Measurements from ENCODE around the gene LAMA3. TPM values are rescaled to one million over a fixed set of nuclear protein-coding genes. Genes with fewer than 3 reads are reported as not detected.

The LAMA3 gene
- total RNA-seq, 2 donors from 2014 or later = 30.1 to 34.2 TPM

- no peak for TF ChIP-seq CTCF (IDR thresholded peaks at IDR 0.05)
- no peak for DNase-seq (ENCODE audit: low spot score)
- no peaks in the 10 kb centered on the region for H3K9me3 ChIP-seq
- H3K27ac ChIP-seq = no peak overlapping the region
- H3K36me3 ChIP-seq = no peaks in the 10 kb centered on the region
- no peaks in the 10 kb centered on the region for H3K27me3 ChIP-seq (replicated peaks; ENCODE audit: insufficient read depth)
- no peak overlapping the region for H3K4me3 ChIP-seq
- no peaks in the 10 kb centered on the region for H3K4me1 ChIP-seq (ENCODE audit: control insufficient read depth in 1 of 2, low read depth in 2 of 2)
- ATAC-seq (ENCODE audit: insufficient number of reproducible peaks, low FRiP score, low read depth) = no peak
Measured at GRCh38 chr18:23933407-23933806, 244.2 kb downstream of the LAMA3 start.

GRCh38 chr18:23934252-23934651 lies 245.0 kb downstream of the LAMA3 start:
- Histone ChIP-seq H3K36me3 (no peaks in the 10 kb centered on the region), H3K27ac (no peak overlapping the region), H3K4me1 (ENCODE audit: control insufficient read depth in 1 of 2, low read depth in 2 of 2) (no peaks in the 10 kb centered on the region), H3K27me3 (replicated peaks; ENCODE audit: insufficient read depth) (no peaks in the 10 kb centered on the region), H3K4me3 (no peak overlapping the region), H3K9me3 (no peaks in the 10 kb centered on the region)
- ATAC-seq (ENCODE audit: insufficient number of reproducible peaks, low FRiP score, low read depth) (no peak), DNase-seq (ENCODE audit: low spot score) (no peak)
- TF ChIP-seq CTCF (IDR thresholded peaks at IDR 0.05) = no peak

DNA sequence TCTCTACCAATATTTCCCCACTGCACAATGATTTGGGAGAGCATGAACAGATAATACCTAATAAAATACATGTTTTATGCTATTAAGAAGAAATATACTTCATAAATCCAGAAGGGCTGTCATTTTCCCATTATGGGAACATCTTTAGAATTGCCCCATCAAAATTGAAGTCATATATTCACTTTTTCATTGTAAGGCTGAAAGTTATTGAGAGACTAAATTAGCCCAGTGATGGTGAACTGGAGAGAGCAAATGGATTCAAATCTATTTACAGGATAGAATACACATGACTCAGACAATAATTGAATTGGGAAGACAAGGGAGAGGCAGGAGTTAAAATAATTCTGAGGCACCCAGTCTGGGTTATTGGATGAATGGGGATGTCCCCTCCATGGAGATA lies 245.6 kb downstream of the LAMA3 start:
- no peaks in the 10 kb centered on the region for H3K4me1 ChIP-seq (ENCODE audit: control insufficient read depth in 1 of 2, low read depth in 2 of 2)
- H3K27ac ChIP-seq = no peak overlapping the region
- H3K4me3 ChIP-seq = no peak overlapping the region
- ATAC-seq (ENCODE audit: insufficient number of reproducible peaks, low FRiP score, low read depth) (no peak), DNase-seq (ENCODE audit: low spot score) (no peak)
- no peaks in the 10 kb centered on the region for H3K27me3 ChIP-seq (replicated peaks; ENCODE audit: insufficient read depth)
- no peaks in the 10 kb centered on the region for H3K36me3 ChIP-seq
- TF ChIP-seq CTCF (IDR thresholded peaks at IDR 0.05) = no peak
- H3K9me3 ChIP-seq = no peaks in the 10 kb centered on the region

GRCh38 chr18:23935804-23936203 lies 246.6 kb downstream of the LAMA3 start:
- no peak for ATAC-seq (ENCODE audit: insufficient number of reproducible peaks, low FRiP score, low read depth)

GRCh38 chr18:23936381-23936958 lies 247.2 kb downstream of the LAMA3 start:
- ATAC-seq (ENCODE audit: insufficient number of reproducible peaks, low FRiP score, low read depth) = no peak
- H3K36me3 ChIP-seq = no peaks in the 10 kb centered on the region
- DNase-seq (ENCODE audit: low spot score) = no peak
- no peak overlapping the region for H3K27ac ChIP-seq
- H3K9me3 ChIP-seq = no peaks in the 10 kb centered on the region
- no peak overlapping the region for H3K4me3 ChIP-seq
- H3K4me1 ChIP-seq (ENCODE audit: control insufficient read depth in 1 of 2, low read depth in 2 of 2) = no peaks in the 10 kb centered on the region
- H3K27me3 ChIP-seq (replicated peaks; ENCODE audit: insufficient read depth) = no peaks in the 10 kb centered on the region
- TF ChIP-seq CTCF (IDR thresholded peaks at IDR 0.05) = no peak

More at GRCh38 chr18:23935804-23936203, 246.6 kb downstream of the LAMA3 start:
- no peak overlapping the region for H3K4me3 ChIP-seq
- no peaks in the 10 kb centered on the region for H3K36me3 ChIP-seq
- H3K9me3 ChIP-seq = no peaks in the 10 kb centered on the region
- H3K4me1 ChIP-seq (ENCODE audit: control insufficient read depth in 1 of 2, low read depth in 2 of 2) = no peaks in the 10 kb centered on the region
- DNase-seq (ENCODE audit: low spot score) = no peak
- no peaks in the 10 kb centered on the region for H3K27me3 ChIP-seq (replicated peaks; ENCODE audit: insufficient read depth)
- no peak for TF ChIP-seq CTCF (IDR thresholded peaks at IDR 0.05)
- H3K27ac ChIP-seq = no peak overlapping the region
